ENCODE data around the gene NGDN. TPM values are rescaled to one million over a fixed set of nuclear protein-coding genes. Genes with fewer than 3 reads are reported as not detected.

NGDN gene
- total and polyA plus RNA-seq, 2 of the 8 experiments (the other 6 are each of a cell fraction or from before 2014, with no cell fraction given) = 39.8 to 48.8 TPM

DNA sequence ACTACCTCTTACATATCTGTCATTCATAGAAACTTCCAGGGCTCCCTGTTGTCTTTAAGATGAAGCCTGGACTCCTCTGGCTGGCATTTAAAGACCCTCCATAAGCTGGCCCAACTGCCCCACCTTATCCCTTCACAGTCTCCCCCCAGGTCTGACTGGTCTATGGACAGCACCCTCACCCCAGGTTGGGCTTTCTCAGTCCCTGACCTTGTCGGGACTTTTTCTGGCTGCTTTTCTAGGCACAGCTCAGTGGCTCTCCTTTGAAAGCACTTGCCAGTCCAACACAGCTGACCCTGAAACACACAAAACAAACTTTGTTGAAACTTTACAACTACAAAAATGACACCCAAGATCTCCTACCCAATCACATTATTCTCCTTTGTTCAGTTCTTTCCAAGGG, 20.2 kb upstream of the NGDN start:
- H2BK20ac ChIP-seq (ENCODE audit: low read length) = no peak overlapping the region
- H2AFZ ChIP-seq (ENCODE audit: low read length) = no peak overlapping the region
- no peak overlapping the region for H3K9ac ChIP-seq (replicated peaks in 1 of 4; ENCODE audit: extremely low read depth in 1 of 4, low read depth in 3 of 4, low read length in 3 of 4)
- POLR2A ChIA-PET (ENCODE audit: partially characterized antibody) = no interaction called here
- no peak overlapping the region for H2AK5ac ChIP-seq (ENCODE audit: low read depth, low read length)
- FAIRE-seq (no peak), DNase-seq (ENCODE audit: low read depth in 1 of 2, low spot score in 2 of 2) (no peak)
- no peaks in the 10 kb centered on the region for H3K79me1 ChIP-seq (ENCODE audit: low read depth, low read length)
- H4K20me1 ChIP-seq (replicated peaks in 1 of 2; ENCODE audit: control insufficient read depth in 1 of 2, insufficient read depth in 2 of 2, low read length in 2 of 2) = no peaks in the 10 kb centered on the region
- H3K4ac ChIP-seq (replicated peaks; ENCODE audit: insufficient read length, low read depth, low read length) = no peak overlapping the region
- H2BK5ac ChIP-seq (ENCODE audit: low read depth, low read length) = no peak overlapping the region
- no peak overlapping the region for H3K4me3 ChIP-seq (ENCODE audit: extremely low read depth in 1 of 4, insufficient read depth in 2 of 4, low read depth in 3 of 4, low read length in 4 of 4)
- H4K5ac ChIP-seq (ENCODE audit: insufficient read length, low read depth, low read length) = no peak overlapping the region
- no peak overlapping the region; the same call in 1 of the 2 replicates for H3K18ac ChIP-seq (ENCODE audit: extremely low read depth, low read length)
- no peaks in the 10 kb centered on the region for H3K23me2 ChIP-seq (ENCODE audit: low read depth, low read length)
- H3K36me3 ChIP-seq (ENCODE audit: control insufficient read depth in 2 of 4, insufficient read depth in 4 of 4, low read length in 3 of 4) = no peaks in the 10 kb centered on the region
- H2BK12ac ChIP-seq (ENCODE audit: low read depth, low read length) = no peak overlapping the region
- H4K8ac ChIP-seq (ENCODE audit: extremely low read depth, insufficient read depth, low read length) = no peak overlapping the region
- no peak overlapping the region for H2BK15ac ChIP-seq (ENCODE audit: low read length)
- H3K79me2 ChIP-seq (ENCODE audit: control insufficient read depth in 1 of 2, insufficient read depth in 2 of 2, low read length in 2 of 2) = no peaks in the 10 kb centered on the region
- H3K23ac ChIP-seq (ENCODE audit: insufficient read length) = no peak overlapping the region
- no peak overlapping the region for H3K56ac ChIP-seq (replicated peaks; ENCODE audit: insufficient read length, low read depth, low read length)
- no peak overlapping the region for H3K14ac ChIP-seq (ENCODE audit: insufficient read length)
- H2BK120ac ChIP-seq (replicated peaks; ENCODE audit: low read depth, low read length) = no peak overlapping the region
- H3K27ac ChIP-seq (ENCODE audit: low read depth, low read length) = no peak overlapping the region
- CTCF ChIA-PET (ENCODE audit: partially characterized antibody) = interaction anchor here (1.2 to 2.5 kb wide), 7 partner anchors 10 to 91 kb away, joined by 3 to 11 read pairs (median 4); no protein-coding TSS in a partner anchor
- 85% methylated on average over 1 of the region's 1 CpG; no CpG with 5 or more reads in 1 of the 2 experiments for WGBS, 2 experiments (ENCODE audit: extremely low coverage in 1 of 2, insufficient coverage in 1 of 2, insufficient read length in 1 of 2, insufficient replicate concordance in 2 of 2, low coverage in 1 of 2, low lambda C conversion rate in 2 of 2, missing lambda C conversion rate in 1 of 2)
- H3K4me2 ChIP-seq (ENCODE audit: insufficient read depth in 1 of 2, low read depth in 2 of 2, low read length in 2 of 2) = no peak overlapping the region
- no peaks in the 10 kb centered on the region; a peak in 1 of 4 replicates for H3K9me3 ChIP-seq (ENCODE audit: insufficient read depth in 2 of 2, low read depth in 1 of 2, low read length in 1 of 2)
- H3K4me1 ChIP-seq (replicated peaks in 1 of 4; ENCODE audit: control insufficient read depth in 3 of 4, insufficient read depth in 4 of 4, low read length in 3 of 4) = peaks cover 0 to 2% (median 0%) of the 10 kb centered on the region in 4 experiments; a peak in 2 of 7 replicates
- H4K91ac ChIP-seq (replicated peaks; ENCODE audit: insufficient read length, low read length) = no peak overlapping the region
- no peaks in the 10 kb centered on the region for H3K27me3 ChIP-seq (replicated peaks in 1 of 4; ENCODE audit: control insufficient read depth in 3 of 4, extremely low read depth in 1 of 4, insufficient read depth in 3 of 4, low read length in 3 of 4)
- TF ChIP-seq YY1 (IDR thresholded peaks at IDR 0.05; ENCODE audit: low read depth, low read length) (no peak), MAFK (IDR thresholded peaks at IDR 0.05; ENCODE audit: low read depth, low read length) (no peak), BRCA1 (IDR thresholded peaks at IDR 0.05; ENCODE audit: low read depth, low read length) (no peak), SRF (IDR thresholded peaks at IDR 0.05; ENCODE audit: low read depth, low read length) (no peak), SP2 (IDR thresholded peaks at IDR 0.05; ENCODE audit: low read length) (no peak), SIRT6 (IDR thresholded peaks at IDR 0.05; ENCODE audit: low read length) (no peak), RXRA (IDR thresholded peaks at IDR 0.05; ENCODE audit: insufficient read depth, low read depth, low read length) (no peak), TCF12 (IDR thresholded peaks at IDR 0.05; ENCODE audit: low read depth, low read length) (no peak), POLR2AphosphoS5 (IDR thresholded peaks at IDR 0.05; ENCODE audit: low read depth, low read length) (no peak), TBP (IDR thresholded peaks at IDR 0.05; ENCODE audit: low read depth, low read length) (no peak), RNF2 (IDR thresholded peaks at IDR 0.05; ENCODE audit: borderline replicate concordance, low read depth, low read length, missing control alignments, poor library complexity, severe bottlenecking) (no peak)
- TF ChIP-seq, protein P1, sequence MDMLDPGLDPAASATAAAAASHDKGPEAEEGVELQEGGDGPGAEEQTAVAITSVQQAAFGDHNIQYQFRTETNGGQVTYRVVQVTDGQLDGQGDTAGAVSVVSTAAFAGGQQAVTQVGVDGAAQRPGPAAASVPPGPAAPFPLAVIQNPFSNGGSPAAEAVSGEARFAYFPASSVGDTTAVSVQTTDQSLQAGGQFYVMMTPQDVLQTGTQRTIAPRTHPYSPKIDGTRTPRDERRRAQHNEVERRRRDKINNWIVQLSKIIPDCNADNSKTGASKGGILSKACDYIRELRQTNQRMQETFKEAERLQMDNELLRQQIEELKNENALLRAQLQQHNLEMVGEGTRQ (IDR thresholded peaks at IDR 0.05; ENCODE audit: low read length) = no peak
- TF ChIP-seq, protein P2, sequence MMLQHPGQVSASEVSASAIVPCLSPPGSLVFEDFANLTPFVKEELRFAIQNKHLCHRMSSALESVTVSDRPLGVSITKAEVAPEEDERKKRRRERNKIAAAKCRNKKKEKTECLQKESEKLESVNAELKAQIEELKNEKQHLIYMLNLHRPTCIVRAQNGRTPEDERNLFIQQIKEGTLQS (IDR thresholded peaks at IDR 0.05; ENCODE audit: insufficient read depth, low read depth, low read length) = no peak
